HepG2 (cell line): ENCODE results near the gene CTF1. TPM values are rescaled to one million over a fixed set of nuclear protein-coding genes. Genes with fewer than 3 reads are reported as not detected.

ENCODE experiments used
- ELF3 ChIP-seq: IDR thresholded peaks from 2 replicates; pipeline ENCODE4 v1.6.1; 2016; ENCODE audit warnings: missing genetic modification reagents, missing compliant biosample characterization
- ERF ChIP-seq: IDR thresholded peaks from 2 replicates; pipeline ENCODE4 v1.6.1; 2018; ENCODE audit warnings: missing biosample characterization, missing genetic modification reagents
- GABPB1 ChIP-seq: IDR thresholded peaks from 2 replicates; pipeline ENCODE4 v1.6.1; 2016; ENCODE audit warnings: mild to moderate bottlenecking, missing genetic modification reagents, moderate library complexity, missing compliant biosample characterization
- HOXA9 ChIP-seq: sonication (generic); formaldehyde crosslinking; IDR thresholded peaks from 2 replicates; pipeline ENCODE4 v1.8.1; 2022; ENCODE audit warnings: missing genetic modification reagents, mild to moderate bottlenecking, moderate library complexity, borderline replicate concordance
- PITX1 ChIP-seq: sonication (generic); formaldehyde crosslinking; IDR thresholded peaks from 2 replicates; pipeline ENCODE4 v1.5.1; 2020; ENCODE audit warnings: mild to moderate bottlenecking, missing genetic modification reagents
- PTBP1 ChIP-seq: fragments of 200-400 bp; formaldehyde crosslinking; IDR thresholded peaks from 2 replicates; pipeline ENCODE4 v1.6.1; 2018; ENCODE audit warnings: low read length, low read depth; ENCODE audit not compliant: poor library complexity, severe bottlenecking
- SIN3A ChIP-seq: IDR thresholded peaks from 2 replicates; pipeline ENCODE4 v1.6.1; 2011; ENCODE audit warnings: low read depth, mild to moderate bottlenecking, control low read depth, low read length, borderline replicate concordance
- ZIK1 ChIP-seq: sonication (generic); formaldehyde crosslinking; IDR thresholded peaks from 2 replicates; pipeline ENCODE4 v1.5.0; 2020; ENCODE audit warnings: mild to moderate bottlenecking, low read depth, missing genetic modification reagents, borderline replicate concordance
- ZNF232 ChIP-seq: sonication (generic); formaldehyde crosslinking; IDR thresholded peaks from 2 replicates; pipeline ENCODE4 v1.4.0; 2020; ENCODE audit warnings: missing genetic modification reagents, borderline replicate concordance
- ZNF337 ChIP-seq: sonication (generic); formaldehyde crosslinking; IDR thresholded peaks from 2 replicates; pipeline ENCODE4 v1.5.1; 2020; ENCODE audit warnings: missing genetic modification reagents, low read depth, mild to moderate bottlenecking, borderline replicate concordance
- ZNF33A ChIP-seq: sonication (generic); formaldehyde crosslinking; IDR thresholded peaks from 2 replicates; pipeline ENCODE4 v1.5.1; 2020; ENCODE audit warnings: missing genetic modification reagents, mild to moderate bottlenecking, moderate library complexity, borderline replicate concordance
- ZNF556 ChIP-seq: sonication (generic); formaldehyde crosslinking; IDR thresholded peaks from 2 replicates; pipeline ENCODE4 v1.4.0; 2020; ENCODE audit warnings: mild to moderate bottlenecking, missing genetic modification reagents, borderline replicate concordance
- polyA plus RNA-seq, 8 experiments: library from polyadenylated mRNA; depleted of rRNA in 3 of 8; stranded (reverse) in 7 of 8; unstranded in 1 of 8; fragments of >200 nt; fragmentation: Illumina TruSeq in 4 of 8; extraction: Trizol in 4 of 8; gene quantifications; 2 replicates each; pipeline versions ENCODE4 v1.2.1 to v1.2.3, GENCODE V29; 2011 to 2016; ENCODE audit warnings: low read depth in 4 of 8, missing spikeins in 1 of 8, mixed read lengths in 1 of 8; ENCODE audit not compliant: insufficient read depth in 1 of 8
- total RNA-seq, 5 experiments: library from RNA; depleted of rRNA; stranded (reverse); fragments of >200 nt; fragmentation: Illumina TruSeq; extraction: Trizol; gene quantifications; 2 replicates each; pipeline ENCODE4 v1.2.3, GENCODE V29; 2016; ENCODE audit warnings: low read depth in 1 of 5
- TF ChIP-seq, protein P1 (sequence below): IDR thresholded peaks from 2 replicates; pipeline ENCODE4 v1.6.1; 2016; ENCODE audit warnings: low read depth, control low read depth
- TF ChIP-seq, protein P2 (sequence below): sonication (generic); formaldehyde crosslinking; IDR thresholded peaks from 2 replicates; pipeline ENCODE4 v1.4.0; 2020; ENCODE audit warnings: missing genetic modification reagents, mild to moderate bottlenecking, borderline replicate concordance
- TF ChIP-seq, protein P3 (sequence below): sonication (generic); formaldehyde crosslinking; IDR thresholded peaks from 2 replicates; pipeline ENCODE4 v1.5.1; 2020; ENCODE audit warnings: mild to moderate bottlenecking, missing genetic modification reagents
- TF ChIP-seq, protein P4 (sequence below): conservative IDR thresholded peaks from 2 replicates; pipeline ENCODE4 v1.6.1; 2018; ENCODE audit warnings: missing genetic modification reagents

Gene CTF1
- total and polyA plus RNA-seq, 2 of the 13 experiments (the other 11 are each of a cell fraction or from before 2014, with no cell fraction given), result 0.13 to 1.8 TPM

DNA sequence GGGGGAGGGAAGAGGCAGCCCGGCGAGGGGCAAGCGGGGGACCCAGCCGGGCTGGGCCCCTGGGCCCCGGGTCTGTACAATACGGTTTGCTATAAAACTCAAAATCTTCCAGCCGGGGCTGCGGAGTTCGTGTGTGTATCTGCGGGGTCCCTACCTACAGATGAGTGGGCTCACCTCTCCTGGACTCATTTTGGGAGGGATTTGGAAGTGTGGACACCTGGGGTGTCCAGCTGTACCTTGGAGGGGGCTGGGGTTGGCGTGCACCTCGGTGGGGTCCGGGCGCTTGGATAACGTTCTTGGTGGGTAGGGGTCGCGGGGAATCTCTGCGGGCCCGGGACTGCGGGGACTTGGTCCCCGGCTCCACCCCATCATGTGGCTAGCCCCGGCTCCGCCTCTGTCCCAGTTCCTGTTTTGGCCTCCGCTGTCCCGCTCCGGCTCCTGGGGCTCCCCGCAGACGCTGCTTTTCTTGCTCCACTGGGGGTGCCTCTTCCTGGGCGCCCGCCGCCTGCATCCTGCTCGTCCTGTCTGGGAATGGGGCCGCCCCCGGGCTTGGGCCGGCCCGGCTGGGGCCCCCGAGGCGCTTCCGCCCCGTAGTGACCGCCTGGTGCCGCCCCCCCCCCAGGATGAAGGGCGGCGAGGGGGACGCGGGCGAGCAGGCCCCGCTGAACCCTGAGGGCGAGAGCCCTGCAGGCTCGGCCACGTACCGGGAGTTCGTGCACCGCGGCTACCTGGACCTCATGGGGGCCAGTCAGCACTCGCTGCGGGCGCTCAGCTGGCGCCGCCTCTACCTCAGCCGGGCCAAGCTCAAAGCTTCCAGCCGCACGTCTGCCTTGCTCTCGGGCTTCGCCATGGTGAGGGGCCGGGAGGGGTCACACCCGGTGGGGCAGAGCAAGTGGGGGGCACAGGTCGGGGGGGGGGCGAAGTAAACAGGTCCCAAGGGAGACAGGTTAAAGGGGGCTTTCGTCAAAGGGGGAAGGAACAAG lies 52.5 kb downstream of the CTF1 start, which contains the start of gene ORAI3 (continued):
- TF ChIP-seq HOXA9 (CRISPR knock-in tag), result peak; percentile 74; the same call in 1 of the 2 replicates
- peak; percentile 88 for TF ChIP-seq PTBP1
- peak; percentile 66 for TF ChIP-seq ZNF232 (CRISPR knock-in tag)
- TF ChIP-seq, protein P1, sequence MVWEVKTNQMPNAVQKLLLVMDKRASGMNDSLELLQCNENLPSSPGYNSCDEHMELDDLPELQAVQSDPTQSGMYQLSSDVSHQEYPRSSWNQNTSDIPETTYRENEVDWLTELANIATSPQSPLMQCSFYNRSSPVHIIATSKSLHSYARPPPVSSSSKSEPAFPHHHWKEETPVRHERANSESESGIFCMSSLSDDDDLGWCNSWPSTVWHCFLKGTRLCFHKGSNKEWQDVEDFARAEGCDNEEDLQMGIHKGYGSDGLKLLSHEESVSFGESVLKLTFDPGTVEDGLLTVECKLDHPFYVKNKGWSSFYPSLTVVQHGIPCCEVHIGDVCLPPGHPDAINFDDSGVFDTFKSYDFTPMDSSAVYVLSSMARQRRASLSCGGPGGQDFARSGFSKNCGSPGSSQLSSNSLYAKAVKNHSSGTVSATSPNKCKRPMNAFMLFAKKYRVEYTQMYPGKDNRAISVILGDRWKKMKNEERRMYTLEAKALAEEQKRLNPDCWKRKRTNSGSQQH (CRISPR knock-in tag), result no peak
- TF ChIP-seq, protein P2, sequence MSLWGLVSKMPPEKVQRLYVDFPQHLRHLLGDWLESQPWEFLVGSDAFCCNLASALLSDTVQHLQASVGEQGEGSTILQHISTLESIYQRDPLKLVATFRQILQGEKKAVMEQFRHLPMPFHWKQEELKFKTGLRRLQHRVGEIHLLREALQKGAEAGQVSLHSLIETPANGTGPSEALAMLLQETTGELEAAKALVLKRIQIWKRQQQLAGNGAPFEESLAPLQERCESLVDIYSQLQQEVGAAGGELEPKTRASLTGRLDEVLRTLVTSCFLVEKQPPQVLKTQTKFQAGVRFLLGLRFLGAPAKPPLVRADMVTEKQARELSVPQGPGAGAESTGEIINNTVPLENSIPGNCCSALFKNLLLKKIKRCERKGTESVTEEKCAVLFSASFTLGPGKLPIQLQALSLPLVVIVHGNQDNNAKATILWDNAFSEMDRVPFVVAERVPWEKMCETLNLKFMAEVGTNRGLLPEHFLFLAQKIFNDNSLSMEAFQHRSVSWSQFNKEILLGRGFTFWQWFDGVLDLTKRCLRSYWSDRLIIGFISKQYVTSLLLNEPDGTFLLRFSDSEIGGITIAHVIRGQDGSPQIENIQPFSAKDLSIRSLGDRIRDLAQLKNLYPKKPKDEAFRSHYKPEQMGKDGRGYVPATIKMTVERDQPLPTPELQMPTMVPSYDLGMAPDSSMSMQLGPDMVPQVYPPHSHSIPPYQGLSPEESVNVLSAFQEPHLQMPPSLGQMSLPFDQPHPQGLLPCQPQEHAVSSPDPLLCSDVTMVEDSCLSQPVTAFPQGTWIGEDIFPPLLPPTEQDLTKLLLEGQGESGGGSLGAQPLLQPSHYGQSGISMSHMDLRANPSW (CRISPR knock-in tag), result peak; percentile 78; the same call in 1 of the 2 replicates
- TF ChIP-seq GABPB1 (CRISPR knock-in tag), result peak; percentile 77; the same call in 1 of the 2 replicates
- TF ChIP-seq, protein P3, sequence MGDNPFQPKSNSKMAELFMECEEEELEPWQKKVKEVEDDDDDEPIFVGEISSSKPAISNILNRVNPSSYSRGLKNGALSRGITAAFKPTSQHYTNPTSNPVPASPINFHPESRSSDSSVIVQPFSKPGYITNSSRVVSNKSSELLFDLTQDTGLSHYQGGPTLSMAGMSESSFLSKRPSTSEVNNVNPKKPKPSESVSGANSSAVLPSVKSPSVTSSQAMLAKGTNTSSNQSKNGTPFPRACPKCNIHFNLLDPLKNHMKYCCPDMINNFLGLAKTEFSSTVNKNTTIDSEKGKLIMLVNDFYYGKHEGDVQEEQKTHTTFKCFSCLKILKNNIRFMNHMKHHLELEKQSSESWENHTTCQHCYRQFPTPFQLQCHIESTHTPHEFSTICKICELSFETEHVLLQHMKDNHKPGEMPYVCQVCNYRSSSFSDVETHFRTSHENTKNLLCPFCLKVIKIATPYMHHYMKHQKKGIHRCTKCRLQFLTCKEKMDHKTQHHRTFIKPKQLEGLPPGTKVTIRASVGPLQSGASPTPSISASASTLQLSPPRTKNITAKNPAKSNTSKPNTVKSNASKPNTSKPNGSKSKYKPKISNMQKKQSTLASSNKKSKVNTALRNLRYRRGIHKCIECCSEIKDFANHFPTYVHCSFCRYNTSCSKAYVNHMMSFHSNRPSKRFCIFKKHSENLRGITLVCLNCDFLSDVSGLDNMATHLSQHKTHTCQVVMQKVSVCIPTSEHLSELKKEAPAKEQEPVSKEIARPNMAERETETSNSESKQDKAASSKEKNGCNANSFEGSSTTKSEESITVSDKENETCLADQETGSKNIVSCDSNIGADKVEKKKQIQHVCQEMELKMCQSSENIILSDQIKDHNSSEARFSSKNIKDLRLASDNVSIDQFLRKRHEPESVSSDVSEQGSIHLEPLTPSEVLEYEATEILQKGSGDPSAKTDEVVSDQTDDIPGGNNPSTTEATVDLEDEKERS, result 0 out of 2 replicates have a peak, but pooled peaks have one; percentile 17
- 0 out of 2 replicates have a peak, but pooled peaks have one; percentile 37 for TF ChIP-seq ELF3 (CRISPR knock-in tag)
- TF ChIP-seq, protein P4, sequence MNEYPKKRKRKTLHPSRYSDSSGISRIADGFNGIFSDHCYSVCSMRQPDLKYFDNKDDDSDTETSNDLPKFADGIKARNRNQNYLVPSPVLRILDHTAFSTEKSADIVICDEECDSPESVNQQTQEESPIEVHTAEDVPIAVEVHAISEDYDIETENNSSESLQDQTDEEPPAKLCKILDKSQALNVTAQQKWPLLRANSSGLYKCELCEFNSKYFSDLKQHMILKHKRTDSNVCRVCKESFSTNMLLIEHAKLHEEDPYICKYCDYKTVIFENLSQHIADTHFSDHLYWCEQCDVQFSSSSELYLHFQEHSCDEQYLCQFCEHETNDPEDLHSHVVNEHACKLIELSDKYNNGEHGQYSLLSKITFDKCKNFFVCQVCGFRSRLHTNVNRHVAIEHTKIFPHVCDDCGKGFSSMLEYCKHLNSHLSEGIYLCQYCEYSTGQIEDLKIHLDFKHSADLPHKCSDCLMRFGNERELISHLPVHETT (CRISPR knock-in tag), result 0 out of 2 replicates have a peak, but pooled peaks have one; percentile 40
- peak; percentile 70 for TF ChIP-seq ERF (CRISPR knock-in tag)
- TF ChIP-seq SIN3A, result peak; percentile 31; the same call in 1 of the 2 replicates
- no peak for TF ChIP-seq PITX1 (CRISPR knock-in tag)
- no peak for TF ChIP-seq ZNF337 (CRISPR knock-in tag)
- TF ChIP-seq ZNF33A (CRISPR knock-in tag), result no peak
- TF ChIP-seq ZIK1 (CRISPR knock-in tag), result peak; percentile 23; the same call in 1 of the 2 replicates
- TF ChIP-seq ZNF556 (CRISPR knock-in tag), result no peak
